Measurements from ENCODE around the gene EXOC6B. TPM values are rescaled to one million over a fixed set of nuclear protein-coding genes. Genes with fewer than 3 reads are reported as not detected.

EXOC6B gene
- total and polyA plus RNA-seq, 8 donors = 2.4 to 19.2 (median 11.3) TPM

DNA sequence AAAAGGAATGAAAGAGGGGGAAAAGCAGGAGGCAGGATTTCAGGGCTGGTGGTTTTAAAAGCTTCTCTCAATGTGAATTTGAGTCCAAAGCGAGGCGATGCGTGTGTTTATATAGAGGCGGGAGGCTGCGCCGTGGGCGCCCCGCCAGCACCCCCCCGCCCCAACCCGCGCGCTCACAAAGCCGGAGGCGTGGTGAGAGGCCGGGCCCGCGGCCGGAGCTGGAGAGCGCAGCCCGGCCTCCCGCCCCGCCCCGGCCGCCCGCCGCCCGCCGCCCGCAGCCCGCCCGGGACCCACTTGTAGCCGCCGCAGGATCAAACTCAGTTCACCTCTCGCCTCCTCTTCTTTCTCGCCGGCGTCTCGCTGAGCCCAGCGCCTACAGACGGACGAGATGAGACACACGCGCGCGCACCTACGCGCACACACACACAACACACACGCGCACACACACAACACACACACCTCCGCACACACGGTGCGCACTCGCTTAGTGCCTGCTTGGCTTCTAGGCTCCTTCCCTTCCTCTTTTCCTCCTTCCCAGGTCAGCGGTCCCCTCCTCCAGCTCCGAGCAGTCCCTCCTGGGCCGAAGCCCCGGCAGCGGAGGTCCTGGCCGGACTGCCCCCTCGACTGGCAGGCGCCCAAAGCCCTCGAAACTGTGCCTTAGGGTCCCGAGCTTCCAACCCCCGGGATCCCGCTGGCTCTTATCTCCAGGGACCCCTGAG is 676.8 kb downstream of the EXOC6B start:
- no peaks in the 10 kb centered on the region for H3K9me3 ChIP-seq
- TF ChIP-seq, protein P1, sequence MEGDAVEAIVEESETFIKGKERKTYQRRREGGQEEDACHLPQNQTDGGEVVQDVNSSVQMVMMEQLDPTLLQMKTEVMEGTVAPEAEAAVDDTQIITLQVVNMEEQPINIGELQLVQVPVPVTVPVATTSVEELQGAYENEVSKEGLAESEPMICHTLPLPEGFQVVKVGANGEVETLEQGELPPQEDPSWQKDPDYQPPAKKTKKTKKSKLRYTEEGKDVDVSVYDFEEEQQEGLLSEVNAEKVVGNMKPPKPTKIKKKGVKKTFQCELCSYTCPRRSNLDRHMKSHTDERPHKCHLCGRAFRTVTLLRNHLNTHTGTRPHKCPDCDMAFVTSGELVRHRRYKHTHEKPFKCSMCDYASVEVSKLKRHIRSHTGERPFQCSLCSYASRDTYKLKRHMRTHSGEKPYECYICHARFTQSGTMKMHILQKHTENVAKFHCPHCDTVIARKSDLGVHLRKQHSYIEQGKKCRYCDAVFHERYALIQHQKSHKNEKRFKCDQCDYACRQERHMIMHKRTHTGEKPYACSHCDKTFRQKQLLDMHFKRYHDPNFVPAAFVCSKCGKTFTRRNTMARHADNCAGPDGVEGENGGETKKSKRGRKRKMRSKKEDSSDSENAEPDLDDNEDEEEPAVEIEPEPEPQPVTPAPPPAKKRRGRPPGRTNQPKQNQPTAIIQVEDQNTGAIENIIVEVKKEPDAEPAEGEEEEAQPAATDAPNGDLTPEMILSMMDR (IDR thresholded peaks at IDR 0.05) = no peak
- H3K36me3 ChIP-seq = no peaks in the 10 kb centered on the region
- intact Hi-C loops (cut with DNase I) = loop anchor here (5.0 to 10.0 kb wide), 4 partner anchors 222 to 604 kb away; no protein-coding TSS in a partner anchor
- peaks cover 0 to 24% (median 2%) of the 10 kb centered on the region in 4 donors for H3K27me3 ChIP-seq
- H3K4me1 ChIP-seq = peaks cover 12 to 29% (median 16%) of the 10 kb centered on the region in 3 donors
- DNase-seq (peak in 1 of 6 donors; percentile 73), ATAC-seq (peak; percentile 21 to 46 (median 36)), FAIRE-seq (no peak)
- H3K4me3 ChIP-seq = peak overlapping the region in 2 of 4 donors; percentile 41 to 49
- H3K27ac ChIP-seq = no peak overlapping the region
- WGBS, 2 donors = 1% methylated on average over 22 to 65 of the region's 65 CpGs

DNA sequence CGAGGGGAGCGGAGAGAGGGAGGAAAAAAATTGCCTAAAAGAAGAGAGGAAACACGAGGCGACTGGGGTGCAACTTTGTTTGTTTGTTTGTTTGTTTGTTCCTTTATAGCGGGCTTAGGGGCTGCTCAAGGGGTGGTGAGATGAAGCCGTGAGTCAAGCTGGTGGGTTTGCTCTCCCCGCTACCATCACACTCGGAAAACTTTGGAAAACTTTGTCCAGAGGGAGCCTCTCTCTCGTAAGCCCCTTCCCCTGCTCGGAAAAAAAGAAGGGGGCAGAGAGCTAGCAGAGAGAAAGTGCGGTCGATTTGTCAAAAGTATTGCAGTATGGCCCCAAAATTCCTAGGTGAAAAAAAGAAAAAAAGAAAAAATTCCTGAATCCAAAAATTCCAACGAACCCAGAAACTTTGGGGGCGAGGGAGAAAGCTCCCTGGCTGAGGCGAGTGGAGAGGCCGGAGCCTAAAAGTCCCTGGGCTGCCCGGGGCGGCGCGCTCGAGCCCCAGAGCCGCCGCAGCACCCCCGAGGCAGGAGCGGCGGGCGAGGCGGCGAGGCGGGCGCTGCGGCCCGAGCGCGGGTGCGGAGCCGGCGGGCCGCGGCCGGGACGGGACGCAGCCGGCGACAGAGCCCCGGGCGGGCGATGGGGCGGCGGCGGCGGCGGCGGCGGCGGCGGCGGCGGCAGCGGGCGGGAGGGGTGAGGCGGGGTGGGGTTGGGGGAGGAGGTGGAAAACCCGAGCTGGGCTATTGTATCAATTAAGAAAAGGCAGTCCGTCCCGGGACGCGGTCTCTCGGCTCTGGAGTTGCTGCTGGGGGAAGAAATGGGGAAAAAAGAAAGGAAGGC is 677.6 kb downstream of the EXOC6B start:
- no peak for ATAC-seq
- DNase-seq = peak in 1 of 6 donors; percentile 56
- Histone ChIP-seq H3K27ac (no peak overlapping the region), H3K36me3 (no peaks in the 10 kb centered on the region), H3K4me3 (peak overlapping the region in 2 of 4 donors; percentile 41 to 49), H3K4me1 (peaks cover 12 to 29% (median 16%) of the 10 kb centered on the region in 3 donors), H3K9me3 (no peaks in the 10 kb centered on the region), H3K27me3 (peaks cover 0 to 26% (median 2%) of the 10 kb centered on the region in 4 donors)
- 2% methylated on average over 55 to 68 of the region's 68 CpGs for WGBS, 2 donors
- TF ChIP-seq, protein P1 (IDR thresholded peaks at IDR 0.05) = no peak
- no peak for FAIRE-seq
- intact Hi-C loops (cut with DNase I) = loop anchor here (5.0 to 10.0 kb wide), 4 partner anchors 221 to 603 kb away; no protein-coding TSS in a partner anchor

DNA sequence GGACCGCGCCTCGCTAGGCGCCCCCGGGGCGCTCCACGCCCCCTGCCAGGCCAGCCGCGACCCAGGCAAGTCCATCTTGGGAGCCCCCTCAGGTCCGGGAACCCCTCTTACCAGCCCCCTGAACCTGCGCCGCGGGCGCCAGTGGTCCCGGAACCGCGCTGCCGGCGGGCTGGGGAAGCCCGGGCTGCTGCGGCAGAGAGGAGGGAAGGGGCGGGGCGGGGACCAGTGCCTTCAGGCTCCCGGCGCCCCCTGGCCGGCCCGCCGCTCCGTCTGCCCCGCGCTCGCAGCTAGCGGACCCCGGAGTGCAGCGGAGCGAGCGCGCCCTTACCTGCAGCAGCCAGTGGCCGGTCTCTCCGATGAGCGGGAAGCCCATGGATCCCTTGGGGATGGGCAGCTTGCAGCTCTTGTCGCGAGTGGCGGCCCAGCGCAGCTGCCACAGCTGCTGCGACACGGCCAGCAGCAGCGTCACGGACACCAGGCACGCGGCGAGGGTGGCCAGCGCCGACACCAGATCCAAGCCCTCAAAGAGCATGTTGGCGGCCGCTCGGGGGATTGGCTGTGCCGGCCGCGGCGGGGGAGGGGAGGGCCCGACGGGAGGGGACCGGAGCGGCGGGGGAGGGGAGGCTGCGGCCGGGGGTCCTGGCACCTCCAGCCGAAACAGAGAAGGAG is 678.4 kb downstream of the EXOC6B start, which contains the start of gene CYP26B1:
Gene CYP26B1, minus strand, starts transcription at position 560 of the 669 bp plus-strand sequence. Its CDS starts 28 bp downstream, at position 532.
- intact Hi-C loops (cut with DNase I) = loop anchor here (5.0 to 10.0 kb wide), 4 partner anchors 220 to 603 kb away; no protein-coding TSS in a partner anchor
- H3K9me3 ChIP-seq = no peaks in the 10 kb centered on the region
- H3K36me3 ChIP-seq = no peaks in the 10 kb centered on the region
- peak in 2 of 6 donors; percentile 68 to 76 for DNase-seq
- ATAC-seq = no peak
- 4% methylated on average over 39 to 69 of the region's 69 CpGs for WGBS, 2 donors
- no peak within 1 kb of the TSS for H3K27ac ChIP-seq
- peaks cover 12 to 29% (median 16%) of the 10 kb centered on the region in 3 donors for H3K4me1 ChIP-seq
- H3K4me3 ChIP-seq = peak within 1 kb of the TSS in 2 of 4 donors; percentile 41 to 49
- no peak for FAIRE-seq
- peaks cover 0 to 26% (median 2%) of the 10 kb centered on the region in 4 donors for H3K27me3 ChIP-seq
- TF ChIP-seq, protein P1 (IDR thresholded peaks at IDR 0.05) = no peak

DNA sequence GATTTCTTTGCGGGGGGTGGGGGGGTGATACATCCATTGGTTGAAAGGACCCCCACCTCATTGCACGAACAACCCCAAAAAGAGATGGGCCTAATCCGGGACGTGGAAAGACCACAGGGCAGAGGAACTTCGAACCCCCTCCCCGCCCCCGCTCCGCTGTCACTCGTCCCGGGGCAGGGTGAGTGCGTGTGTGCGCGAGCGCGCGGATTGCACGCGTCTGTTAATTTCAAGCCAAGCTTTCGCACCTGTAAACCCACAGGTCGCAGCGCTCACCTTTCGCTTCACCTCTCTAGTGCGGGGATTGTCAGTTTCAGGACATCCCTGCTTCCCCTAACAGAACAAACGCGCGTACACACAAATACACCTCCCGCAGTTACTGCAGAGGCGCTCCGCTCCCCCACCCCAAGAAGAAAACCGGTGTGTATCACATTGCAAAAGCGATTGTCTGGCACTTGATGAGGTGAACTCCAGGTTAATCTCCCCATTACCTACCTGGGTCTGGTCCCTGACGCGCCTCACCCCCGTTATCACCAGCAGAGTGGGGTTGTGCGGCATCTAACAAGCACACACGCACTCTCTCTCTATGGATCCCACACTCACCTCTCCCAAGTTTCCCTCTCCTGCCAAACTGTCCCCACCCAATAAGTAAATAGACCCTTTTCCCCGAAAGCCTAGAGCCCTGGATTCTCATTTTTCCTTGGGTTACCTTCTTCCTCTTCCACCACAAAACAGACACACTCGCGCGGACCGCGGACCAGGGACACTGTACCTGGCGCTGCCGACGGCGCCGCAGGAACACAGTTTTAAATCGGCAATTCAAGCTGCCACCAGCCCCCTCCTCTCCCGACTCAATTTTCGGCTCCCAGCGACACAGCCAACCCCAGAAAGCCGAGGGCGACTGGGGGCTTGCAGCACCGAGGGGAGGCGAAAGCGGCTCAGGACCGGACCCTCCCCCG is 679.2 kb downstream of the EXOC6B start:
- no peaks in the 10 kb centered on the region for H3K36me3 ChIP-seq
- ATAC-seq = no peak
- H3K9me3 ChIP-seq = no peaks in the 10 kb centered on the region
- no peak for FAIRE-seq
- intact Hi-C loops (cut with DNase I) = loop anchor here (5.0 to 10.0 kb wide), 4 partner anchors 219 to 602 kb away; no protein-coding TSS in a partner anchor
- peaks cover 0 to 26% (median 2%) of the 10 kb centered on the region in 4 donors for H3K27me3 ChIP-seq
- TF ChIP-seq, protein P1 (IDR thresholded peaks at IDR 0.05) = no peak
- peak overlapping the region in 2 of 4 donors; percentile 16 to 49 for H3K4me3 ChIP-seq
- peaks cover 12 to 29% (median 16%) of the 10 kb centered on the region in 3 donors for H3K4me1 ChIP-seq
- peak in 2 of 6 donors; percentile 45 to 59 for DNase-seq
- WGBS, 2 donors = 12% methylated on average over 57 to 58 of the region's 58 CpGs
- no peak overlapping the region for H3K27ac ChIP-seq

Measured in pancreas (tissue), 10 donors.